ENCODE measurements around the gene AK2.
"Not testable (repeated sequence)": the region's sequence is repeated elsewhere in the genome, so short reads cannot be mapped to it uniquely, and the experiment has no call there.

Gene AK2

DNA sequence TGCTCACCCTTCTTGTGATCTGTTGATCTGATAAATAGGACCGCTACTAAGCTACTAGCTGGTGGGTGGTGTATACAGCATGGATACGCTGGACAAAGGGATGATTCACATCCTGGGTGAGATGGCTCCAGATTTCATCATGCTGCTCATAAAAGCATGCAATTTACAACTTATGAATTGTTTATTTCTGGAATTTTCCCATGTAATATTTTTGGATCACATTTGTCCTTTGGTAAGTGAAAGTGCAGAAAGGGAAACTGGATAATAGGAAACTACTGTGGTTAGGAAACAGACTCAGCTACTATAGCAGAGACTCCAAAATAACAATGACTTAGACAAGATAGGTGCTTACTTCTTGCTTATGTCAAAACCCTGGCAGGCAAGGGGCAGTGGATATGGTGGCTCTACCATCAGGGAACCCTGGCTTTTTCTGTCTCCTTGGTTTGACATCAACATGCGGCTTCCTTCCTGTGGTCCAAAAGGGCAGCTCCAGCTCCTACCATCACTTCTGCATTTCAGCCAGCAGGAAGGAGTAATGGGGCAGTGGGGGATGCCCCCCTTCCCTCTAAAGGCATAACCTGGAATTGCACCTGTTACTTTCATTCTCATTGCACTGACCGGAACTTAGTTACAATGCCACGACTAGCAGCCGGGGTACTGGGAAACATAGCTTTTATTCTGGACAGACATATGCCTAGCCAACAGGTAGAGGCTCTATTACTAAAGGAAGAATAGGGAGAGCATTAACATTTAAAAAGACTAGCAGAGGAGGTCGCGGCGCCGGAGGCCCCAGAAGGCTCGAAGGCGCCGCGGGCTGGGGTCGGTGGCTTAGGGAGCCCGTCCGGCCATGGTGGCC is 13.8 kb upstream of the AK2 start:
- DNase-seq, result no peak

DNA sequence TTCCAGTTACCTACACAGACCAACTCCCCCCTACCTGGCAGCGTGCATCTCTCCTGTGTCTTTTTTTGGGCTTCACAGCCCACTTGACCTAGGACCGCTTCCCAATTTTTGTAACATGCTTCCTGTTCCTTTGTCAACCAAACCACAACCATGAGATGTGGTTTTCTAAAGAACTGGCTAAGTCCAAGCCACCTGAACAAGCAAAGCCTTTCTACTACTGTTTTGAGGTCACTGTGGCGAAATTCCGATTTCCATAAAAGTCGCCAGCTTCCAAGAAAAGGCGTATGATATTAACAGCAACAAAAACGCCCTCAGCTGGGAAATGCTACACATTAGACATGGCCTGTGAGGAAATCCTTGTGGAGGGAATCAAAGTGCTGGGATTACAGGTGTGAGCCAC is 12.7 kb upstream of the AK2 start:
- DNase-seq, result no peak

DNA sequence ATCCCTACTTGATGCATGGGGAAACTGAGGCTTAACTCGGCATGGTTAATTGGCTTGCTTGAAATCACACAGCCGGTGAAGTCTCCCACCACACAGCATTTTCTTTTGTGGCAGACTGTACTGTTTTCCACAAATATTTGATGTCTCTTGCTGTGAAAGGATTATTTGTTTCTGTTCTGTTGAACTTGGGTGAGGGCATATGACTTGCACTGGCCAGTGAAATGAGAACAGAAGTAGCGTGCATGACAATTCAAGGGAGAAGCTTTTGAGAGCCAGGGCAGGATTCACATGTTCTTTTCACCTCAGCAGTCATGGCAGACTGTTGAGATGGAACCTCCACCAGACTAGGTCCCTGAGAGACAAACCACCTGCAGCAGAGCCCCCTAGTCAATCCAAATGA is 11.7 kb upstream of the AK2 start:
- DNase-seq, result no peak

DNA sequence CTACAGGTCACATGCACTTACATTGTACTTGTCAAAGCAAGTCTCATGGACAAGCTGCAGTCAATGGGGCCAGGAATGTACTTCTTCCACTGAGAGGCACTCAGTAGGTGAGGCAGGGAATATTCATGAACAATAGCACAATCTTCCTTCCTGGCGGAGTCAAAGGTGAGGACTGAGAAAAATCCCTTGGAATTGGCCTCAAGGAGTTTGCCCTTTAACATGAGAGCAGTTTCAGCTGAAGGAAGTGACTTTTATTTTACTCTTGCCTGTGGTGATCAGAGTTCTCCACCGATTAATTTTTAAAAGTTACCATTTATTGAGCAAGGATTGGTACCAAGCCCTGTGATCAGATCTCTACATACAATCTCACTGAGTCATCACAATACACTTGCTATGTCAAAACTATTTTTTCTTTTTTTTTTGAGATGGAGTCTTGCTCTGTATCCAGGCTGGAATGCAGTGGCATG is 11.2 kb upstream of the AK2 start:
- DNase-seq, result no peak

DNA sequence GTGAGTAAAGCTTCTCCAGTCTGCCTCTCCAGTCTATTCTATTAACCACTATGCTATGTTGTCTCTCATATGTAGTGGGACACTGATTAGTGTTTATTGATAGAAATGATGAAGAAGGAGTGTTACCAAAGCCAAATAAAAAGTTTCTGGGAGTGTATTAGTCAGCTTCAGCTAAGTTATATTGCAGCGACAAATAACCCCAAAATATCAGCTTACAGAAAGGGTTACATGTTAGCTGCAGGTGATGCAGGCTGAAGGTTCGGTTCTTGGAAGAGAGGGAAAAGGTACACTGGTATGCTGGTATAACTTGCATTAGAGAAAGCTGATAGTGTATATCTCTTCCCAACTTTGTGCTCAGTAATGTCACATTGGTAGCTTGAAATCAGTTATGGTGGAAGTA is 10.6 kb upstream of the AK2 start:
- DNase-seq, result no peak

DNA sequence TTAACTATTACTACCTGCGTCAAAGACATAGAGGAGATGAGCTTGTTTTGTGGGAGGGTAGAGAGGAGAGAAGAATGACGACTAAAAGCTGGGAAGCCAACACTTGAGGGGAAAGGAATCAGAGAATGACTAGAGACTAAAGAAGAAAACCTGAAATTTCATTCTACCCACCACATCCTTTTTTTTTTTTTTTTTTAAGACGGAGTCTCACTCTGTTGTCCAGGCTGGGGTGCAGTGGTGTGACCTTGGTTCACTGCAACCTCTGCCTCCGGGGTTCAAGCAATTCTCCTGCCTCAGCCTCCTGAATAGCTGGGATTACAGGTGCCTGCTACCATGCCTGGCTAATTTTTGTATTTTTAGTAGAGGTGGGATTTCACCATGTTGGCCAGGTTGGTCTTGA is 9.6 kb upstream of the AK2 start:
- not testable (repeated sequence) for DNase-seq

DNA sequence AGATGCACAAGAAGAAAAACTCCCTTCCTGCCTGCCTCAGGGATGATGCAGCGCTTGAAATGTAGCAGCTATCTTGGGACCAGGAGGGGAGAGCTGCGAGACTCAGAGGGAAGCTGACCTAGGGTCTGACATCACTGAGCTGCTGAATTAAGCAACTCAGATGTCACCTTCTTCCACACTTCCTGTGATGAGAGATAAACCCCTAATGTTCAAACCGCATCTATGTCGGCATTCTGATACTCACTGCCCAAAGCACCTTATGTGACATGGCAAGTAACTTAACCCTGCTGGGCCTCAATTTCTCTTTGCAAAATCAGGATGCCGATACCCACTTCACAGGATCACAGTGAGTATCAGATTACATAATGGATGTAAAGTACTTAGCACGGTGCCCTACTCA is 9.1 kb upstream of the AK2 start:
- no peak for DNase-seq

DNA sequence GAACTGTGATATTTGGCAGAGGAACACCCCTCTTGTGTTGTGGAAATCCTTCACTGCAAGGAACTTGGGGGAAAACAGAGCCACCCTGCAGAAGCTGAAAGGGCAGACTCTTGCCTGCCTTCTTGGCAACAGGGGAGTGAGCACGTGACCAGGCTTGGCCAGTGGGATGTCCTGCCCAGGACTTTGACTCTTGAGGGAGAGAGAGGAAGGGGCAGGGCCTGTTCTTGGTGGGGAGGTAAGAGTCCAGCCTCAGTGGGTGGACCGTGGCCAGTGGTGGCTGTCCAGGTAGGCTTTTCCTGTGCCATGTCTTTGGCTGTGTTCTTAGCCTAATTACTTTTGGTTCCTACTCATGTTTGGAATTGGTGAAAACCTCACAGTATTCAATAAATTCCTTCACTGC is 8.6 kb upstream of the AK2 start:
- no peak for DNase-seq

DNA sequence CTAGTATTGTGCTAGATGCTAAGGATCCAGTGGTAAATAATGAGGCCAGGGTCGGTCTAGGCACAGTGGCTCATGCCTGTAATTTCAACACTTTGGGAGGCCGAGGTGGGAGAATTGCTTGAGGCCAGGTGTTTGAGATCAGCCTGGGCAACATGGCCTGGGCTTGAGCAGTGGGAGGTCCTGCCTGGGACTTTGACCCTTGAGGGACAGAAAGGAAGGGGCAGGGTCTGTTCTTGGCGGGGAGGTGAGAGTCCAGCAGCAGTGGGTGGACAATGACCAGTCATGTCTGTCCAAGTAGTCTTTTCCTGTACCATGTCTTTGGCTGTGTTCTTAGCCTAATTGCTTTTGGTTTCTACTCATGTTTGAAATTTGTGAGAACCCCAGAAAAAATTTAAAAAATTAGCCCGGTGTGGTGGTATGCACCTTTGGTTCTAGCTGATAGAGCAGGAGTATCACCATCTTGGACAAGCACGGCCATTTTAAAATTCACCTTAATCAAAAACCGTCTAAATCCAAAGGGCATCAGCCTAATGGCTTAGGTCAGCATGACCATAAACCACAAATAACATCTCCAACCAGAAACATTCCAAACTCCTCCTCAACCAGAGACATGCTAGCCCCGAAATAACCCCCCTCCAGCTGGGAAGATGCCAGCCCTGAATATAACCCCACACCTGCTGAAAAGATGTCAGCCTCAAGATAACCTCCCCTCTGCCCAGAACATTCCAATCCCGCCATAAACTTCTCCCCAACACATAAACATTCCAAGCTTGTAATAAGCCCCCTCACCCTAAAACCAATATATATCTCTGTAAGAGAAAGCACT is 6.8 kb upstream of the AK2 start:
- DNase-seq, result no peak

DNA sequence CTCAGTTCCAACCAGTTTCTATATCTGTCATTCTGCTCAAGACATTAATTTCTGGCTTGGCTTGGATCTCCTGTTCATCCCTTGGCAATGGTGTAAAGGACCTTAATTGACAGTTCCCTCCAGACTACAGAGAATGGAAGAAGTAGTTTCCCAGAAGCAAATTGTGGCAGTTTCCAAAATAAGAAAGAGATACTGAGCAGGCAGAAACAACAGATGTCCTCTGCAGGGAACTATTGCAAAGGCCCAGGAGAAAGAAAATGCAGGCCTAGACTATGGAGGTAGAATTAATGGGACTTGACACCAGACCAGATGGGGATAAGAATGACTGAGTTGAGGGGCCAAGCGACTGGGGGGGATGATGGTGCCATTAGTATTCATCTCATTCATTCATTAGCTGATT is 6.1 kb upstream of the AK2 start:
- peak; percentile 61 to 67 for DNase-seq

DNA sequence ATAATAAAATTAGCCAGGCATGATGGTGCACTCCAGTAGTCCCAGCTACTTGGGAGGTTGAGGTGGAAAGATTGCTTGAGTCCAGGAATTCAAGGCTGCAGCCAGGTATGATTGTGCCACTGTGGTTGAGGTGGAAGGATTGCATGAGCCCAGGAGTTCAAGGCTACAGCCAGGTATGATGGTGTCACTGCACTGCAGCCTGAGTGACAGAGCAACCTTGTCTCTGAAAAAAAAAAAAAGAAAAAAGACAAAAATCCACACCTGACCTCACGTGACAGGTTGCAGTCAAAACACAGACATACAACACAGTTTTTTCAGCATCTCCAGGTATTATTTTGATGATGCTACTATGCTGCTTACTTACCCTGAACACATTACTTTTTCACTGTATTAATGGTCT is 4.3 kb upstream of the AK2 start:
- no peak for DNase-seq

DNA sequence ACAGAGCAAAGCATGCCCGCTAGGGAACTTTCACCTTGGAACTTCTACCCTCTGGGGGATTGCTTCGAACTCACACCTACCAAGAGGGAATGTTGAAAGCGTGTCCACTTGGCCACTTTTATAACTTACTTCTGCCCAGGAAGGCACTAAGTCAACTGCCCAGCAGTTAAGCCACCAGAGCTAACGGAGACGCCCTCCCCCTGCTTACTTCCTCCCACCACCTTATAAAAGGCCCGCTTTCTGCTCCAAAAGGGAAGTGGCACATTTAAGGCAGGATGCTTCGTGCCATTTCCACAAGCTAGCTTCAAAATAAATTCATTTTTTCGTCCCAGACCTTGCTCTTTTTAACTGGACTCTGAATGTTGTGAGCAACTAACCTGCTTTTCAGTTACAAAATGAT is 3.2 kb upstream of the AK2 start:
- no peak for DNase-seq

DNA sequence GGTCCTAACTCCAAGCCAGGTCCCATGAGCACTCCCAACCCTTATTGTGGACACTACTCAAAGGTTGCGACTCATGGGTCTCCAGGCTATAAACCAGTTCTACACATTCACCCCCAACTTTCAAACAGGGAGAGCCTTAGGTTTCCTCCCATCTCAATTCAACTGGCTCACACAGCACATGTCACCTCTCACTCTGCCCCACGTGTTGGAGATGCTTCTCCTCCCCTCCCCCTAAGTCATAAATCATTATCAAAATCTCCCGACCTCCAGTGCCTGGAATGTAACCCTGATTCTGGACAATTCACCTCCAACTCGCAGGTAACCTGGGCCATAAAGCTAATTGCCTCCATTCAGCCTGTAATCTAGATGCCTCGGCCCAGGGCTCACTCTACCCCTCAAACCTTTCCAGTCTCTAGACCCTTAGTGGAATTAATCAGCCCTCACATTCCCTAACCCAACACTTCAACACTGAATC is 595 bp downstream of the AK2 start:
- DNase-seq, result no peak

DNA sequence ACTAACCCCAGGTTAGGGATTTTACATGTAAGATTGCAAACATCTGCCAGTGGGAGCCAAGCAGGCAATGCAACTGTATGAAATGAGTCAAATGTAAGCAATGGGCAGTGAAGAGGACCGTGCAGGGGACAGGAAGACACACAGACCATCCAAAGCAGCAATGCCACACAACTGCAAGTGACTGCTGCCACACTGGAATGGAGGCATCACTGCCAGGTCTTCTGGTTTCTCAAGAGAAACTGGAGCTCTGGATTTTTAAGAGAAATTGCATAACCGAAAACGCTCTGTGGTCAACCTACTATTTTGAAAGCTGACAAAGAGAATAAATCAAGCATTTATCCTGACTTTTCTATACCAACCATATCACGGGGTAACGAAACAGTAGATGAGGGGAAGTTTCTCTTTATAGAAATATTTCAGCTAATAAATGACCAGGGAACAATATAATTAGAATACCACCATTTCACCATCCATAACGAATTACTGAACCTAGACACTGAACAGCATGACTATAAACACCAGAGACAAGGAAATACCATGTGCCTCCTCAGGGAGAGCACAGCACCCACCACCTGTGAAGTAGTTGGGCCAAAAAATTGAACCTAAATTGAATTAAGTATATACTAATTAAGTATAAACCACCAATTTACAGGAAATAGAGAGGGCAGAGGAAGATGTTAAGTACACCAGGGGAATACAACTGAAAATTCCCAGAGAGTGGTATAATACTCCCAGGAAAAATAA is 4.4 kb downstream of the AK2 start:
- DNase-seq, result no peak

DNA sequence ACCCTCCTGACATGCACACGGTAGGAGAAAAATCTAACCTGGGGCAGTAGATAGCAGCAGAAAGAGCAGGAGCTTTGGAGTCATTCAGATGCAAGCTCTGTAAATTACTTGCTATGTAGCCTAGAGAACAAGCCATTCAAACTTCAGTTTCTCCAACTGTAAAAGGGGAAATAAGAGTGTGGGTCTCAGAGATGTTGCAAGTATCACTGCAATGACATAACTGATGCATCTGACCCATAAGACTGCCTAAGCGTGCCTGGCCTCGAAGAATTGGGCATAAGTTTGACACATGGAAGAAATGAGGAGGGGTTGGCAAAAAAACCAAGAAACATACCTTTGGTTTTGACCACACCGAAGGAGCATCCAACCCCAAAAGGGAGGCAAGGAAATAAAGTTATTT is 5.2 kb downstream of the AK2 start:
- DNase-seq, result no peak

DNA sequence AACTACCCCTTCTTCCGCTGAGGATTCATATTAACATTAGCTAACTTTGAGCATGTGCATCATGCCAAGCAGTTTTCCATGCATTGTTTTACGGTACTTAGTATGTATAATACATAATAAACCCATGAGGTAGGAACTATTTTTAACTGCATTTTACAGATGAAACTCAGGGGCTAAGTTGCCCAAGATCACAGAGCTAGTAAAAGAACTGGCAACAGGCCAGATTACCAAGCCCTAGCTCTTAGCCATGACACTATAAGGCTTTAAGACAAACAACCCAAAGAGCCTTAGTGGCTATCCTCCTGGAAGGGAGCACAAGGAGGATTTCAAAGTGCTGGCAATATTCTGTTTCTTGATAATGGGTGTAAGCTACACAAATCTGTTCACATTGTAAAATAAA is 6.1 kb downstream of the AK2 start:
- no peak for DNase-seq

DNA sequence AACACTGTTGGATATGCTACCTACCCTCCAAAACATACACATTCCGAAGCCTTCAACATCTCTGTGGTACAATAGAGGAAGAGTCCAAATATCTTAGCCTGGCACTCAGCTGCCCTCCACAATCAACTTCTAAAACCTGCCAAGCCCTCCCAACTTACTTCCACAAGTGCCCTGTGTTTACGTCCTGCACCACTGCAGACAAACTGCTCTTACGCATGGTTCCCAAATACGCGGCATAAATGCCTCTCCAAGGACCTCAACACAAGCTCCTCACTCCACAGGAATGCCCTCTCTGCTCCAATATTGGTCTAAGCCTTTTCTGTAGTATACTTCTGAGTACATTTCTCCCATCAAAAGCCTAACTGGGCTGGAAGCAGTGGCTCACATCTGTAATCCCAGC is 6.8 kb downstream of the AK2 start:
- no peak for DNase-seq

DNA sequence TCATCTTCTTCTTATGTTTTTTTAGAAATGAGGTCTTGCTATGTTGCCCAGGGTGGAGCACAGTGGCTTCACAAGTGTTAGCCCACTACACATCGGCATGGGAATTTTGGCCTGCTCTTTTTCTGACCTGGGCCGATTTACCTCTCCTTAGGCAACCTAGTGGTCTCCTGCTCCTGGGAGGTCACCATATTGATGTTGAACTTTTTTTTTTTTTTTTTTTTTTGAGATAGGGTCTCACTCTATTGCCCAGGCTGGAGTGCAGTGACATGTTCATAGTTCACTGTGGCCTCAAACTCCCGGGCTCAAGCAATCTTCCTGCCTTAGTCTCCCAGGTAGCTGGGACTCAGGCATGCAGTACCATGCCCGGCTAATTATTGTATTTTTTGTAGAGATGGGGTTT is 7.5 kb downstream of the AK2 start:
- DNase-seq, result no peak

DNA sequence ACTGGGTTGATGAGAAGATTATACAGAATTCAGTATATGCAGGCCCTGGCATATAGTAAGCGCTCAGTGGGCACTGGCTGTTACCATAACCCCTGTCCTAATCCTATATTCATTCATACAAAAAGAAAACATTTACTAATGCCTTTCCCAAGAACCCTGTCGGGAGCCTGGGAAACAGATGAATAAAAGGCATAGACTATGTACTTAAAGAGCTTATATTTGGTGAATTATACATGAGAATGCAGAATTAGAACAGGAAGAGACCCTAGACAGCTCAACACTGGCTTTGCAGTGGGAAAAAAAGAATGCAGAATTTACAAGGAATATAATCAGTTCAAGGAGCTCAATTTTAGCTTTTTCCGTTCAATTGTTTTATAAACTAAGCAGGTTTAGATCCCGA is 10.9 kb downstream of the AK2 start:
- no peak for DNase-seq

DNA sequence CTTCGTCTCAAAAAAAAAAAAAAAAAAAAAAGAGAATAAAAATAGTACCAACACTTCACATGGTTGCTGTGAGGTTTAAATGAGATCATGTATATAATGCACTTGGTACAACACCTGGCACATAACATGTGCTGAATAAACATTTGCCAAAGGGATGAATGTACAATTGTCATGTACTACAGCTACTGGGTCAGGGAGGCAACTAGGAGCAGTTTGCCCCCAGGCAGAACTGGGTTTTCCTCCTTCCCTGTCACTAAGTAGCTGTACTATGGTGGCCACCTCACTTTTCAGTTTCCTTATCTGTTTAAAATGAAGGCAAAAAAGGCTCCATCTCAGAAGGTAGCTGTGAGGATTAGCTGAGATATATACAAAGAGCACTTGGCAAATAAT is 11.5 kb downstream of the AK2 start:
- no peak for DNase-seq

DNA sequence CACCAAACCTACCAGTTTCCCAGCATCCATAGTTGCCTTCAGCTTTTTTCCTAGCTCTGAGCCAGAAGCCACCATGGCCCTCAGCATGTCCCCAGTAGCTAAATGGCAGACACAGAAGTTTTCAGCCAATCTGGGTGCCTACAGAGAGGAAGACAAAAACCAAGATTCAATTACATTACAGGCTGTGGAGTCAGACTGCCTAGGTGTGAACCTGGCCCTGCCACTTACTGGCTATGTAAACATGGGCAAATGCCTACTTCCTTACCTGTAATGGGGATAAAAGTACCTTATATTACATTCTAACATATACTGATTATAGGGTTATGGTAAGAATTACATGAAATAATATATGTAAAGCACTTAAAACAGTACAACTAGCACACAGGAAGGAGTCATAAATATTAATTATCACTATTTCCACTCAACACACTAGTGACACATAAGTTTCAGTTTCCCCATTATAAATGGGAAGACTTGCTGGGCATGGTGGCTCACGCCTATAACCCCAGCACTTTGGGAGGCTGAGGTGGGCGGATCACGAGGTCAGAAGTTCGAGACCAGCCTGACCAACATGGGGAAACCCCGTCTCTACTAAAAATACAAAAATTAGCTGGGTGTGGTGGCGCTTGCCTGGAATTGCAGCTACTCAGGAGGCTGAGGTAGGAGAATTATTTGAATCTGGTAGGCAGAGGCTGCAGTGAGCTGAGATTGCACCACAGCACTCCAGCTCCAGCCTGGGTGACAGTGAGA is 12.1 kb downstream of the AK2 start:
- not testable (repeated sequence) for DNase-seq

DNA sequence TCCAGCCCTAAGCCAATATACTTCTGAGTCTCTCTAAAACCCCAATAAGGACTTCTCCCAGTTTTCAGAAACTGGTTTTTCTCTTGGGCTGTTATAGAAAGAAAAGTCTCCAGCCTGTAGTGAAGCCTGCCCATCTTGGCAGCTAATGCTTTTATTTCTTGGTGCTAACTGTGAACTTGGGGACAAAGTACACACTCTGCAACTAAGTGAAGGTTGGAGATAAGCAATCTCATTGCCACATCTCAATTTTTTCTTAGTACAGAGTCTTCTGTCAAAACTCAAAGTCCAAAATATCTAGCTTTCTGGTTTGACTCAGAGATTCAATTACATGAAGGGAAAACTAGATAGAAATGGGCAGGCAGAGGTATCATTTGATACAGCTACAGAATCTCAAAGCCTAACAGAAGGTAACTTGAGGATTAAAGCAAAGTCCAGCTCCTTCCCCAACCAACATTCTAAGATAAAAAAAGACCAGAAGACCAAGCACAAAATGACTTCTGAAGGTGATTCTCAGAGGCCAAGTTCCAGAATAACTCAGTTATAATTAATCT is 14.0 kb downstream of the AK2 start:
- no peak for DNase-seq
